HG03045 (cell line): Measurements from ENCODE around the gene NR2F1-AS1.

Source experiments
- ATAC-seq: cut with Tn5 transposase; IDR thresholded peaks from one replicate; pipeline ENCODE4 v1.9.1; 2021; ENCODE audit warnings: mild to moderate bottlenecking, moderate library complexity; ENCODE audit not compliant: unreplicated experiment

Gene NR2F1-AS1

GRCh38 chr5:93591323-93591945 lies 10.4 kb upstream of the NR2F1-AS1 start:
- no peak for ATAC-seq

GRCh38 chr5:93590493-93590892 lies 9.5 kb upstream of the NR2F1-AS1 start:
- no peak for ATAC-seq

GRCh38 chr5:93589829-93590215 lies 8.8 kb upstream of the NR2F1-AS1 start:
- no peak for ATAC-seq

- ATAC-seq = no peak
Measured at GRCh38 chr5:93589152-93589828, 8.3 kb upstream of the NR2F1-AS1 start.

- ATAC-seq = no peak
Measured at GRCh38 chr5:93588352-93589151, 7.5 kb upstream of the NR2F1-AS1 start.

- ATAC-seq = no peak
Measured at GRCh38 chr5:93587597-93588351, 6.8 kb upstream of the NR2F1-AS1 start.

GRCh38 chr5:93586736-93587596 lies 5.9 kb upstream of the NR2F1-AS1 start:
- ATAC-seq = no peak

GRCh38 chr5:93585767-93586385 lies 4.9 kb upstream of the NR2F1-AS1 start:
- ATAC-seq = no peak

- ATAC-seq = no peak
Measured at GRCh38 chr5:93585041-93585766, 4.2 kb upstream of the NR2F1-AS1 start.

GRCh38 chr5:93584596-93585040 lies 3.6 kb upstream of the NR2F1-AS1 start:
- ATAC-seq = no peak

GRCh38 chr5:93583768-93584595 lies 3.0 kb upstream of the NR2F1-AS1 start:
- ATAC-seq = peak; percentile 33

- ATAC-seq = no peak
Measured at GRCh38 chr5:93583439-93583767, 2.4 kb upstream of the NR2F1-AS1 start.

- no peak for ATAC-seq
Measured at GRCh38 chr5:93582677-93583438, 1.8 kb upstream of the NR2F1-AS1 start, which contains the start of gene NR2F1. TSS of gene NR2F1 (plus strand) at chr5:93583222. CDS start at chr5:93585024, 1,802 bp downstream.

- ATAC-seq = no peak
Measured at GRCh38 chr5:93582167-93582462, 1.1 kb upstream of the NR2F1-AS1 start.

GRCh38 chr5:93580063-93580926 lies 724 bp downstream of the NR2F1-AS1 start:
- ATAC-seq = no peak

GRCh38 chr5:93579692-93580062 lies 1.3 kb downstream of the NR2F1-AS1 start:
- no peak for ATAC-seq
